ENCODE measurements around the gene OR4E2. TPM values are rescaled to one million over a fixed set of nuclear protein-coding genes. Genes with fewer than 3 reads are reported as not detected.
"Not testable (repeated sequence)": the region's sequence is repeated elsewhere in the genome, so short reads cannot be mapped to it uniquely, and the experiment has no call there.

Gene OR4E2
- total RNA-seq, 1 donor from 2014 or later = not detected

- DNase-seq (ENCODE audit: low spot score in 2 of 2) = no peak
- FAIRE-seq = no peak
Observed at GRCh38 chr14:21694425-21694824, 40.8 kb downstream of the OR4E2 start.

- not testable (repeated sequence) for FAIRE-seq; DNase-seq (ENCODE audit: low spot score in 2 of 2)
Observed at GRCh38 chr14:21697662-21698061, 44.0 kb downstream of the OR4E2 start.

GRCh38 chr14:21698538-21698937 lies 44.9 kb downstream of the OR4E2 start:
- not testable (repeated sequence) for FAIRE-seq; DNase-seq (ENCODE audit: low spot score in 2 of 2)

- DNase-seq (ENCODE audit: low spot score in 2 of 2) (no peak), FAIRE-seq (no peak)
Observed at GRCh38 chr14:21699551-21699950, 45.9 kb downstream of the OR4E2 start.

DNA sequence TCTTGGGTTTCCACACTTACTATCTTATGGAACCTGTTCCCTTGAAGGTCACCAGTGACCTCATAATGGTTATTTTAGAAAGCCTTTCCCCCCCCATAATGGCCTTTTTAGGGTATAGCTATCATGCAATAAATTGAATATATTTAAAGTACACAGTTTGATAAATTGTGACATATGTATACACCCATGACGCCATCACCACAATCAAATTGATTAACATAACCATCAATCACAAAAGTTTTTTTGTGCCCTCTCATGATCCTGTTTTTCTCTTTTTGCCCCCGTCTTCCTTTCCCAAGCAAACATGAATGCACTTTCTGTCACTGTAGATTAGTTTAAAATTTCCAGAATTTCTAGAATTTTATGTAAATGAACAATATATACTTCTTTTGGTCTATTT lies 48.7 kb downstream of the OR4E2 start:
- FAIRE-seq (no peak), DNase-seq (ENCODE audit: low spot score in 2 of 2) (no peak)

GRCh38 chr14:21703357-21704326 lies 50.0 kb downstream of the OR4E2 start:
- no peak for FAIRE-seq
- no peak for DNase-seq (ENCODE audit: low spot score in 2 of 2)

GRCh38 chr14:21704338-21704737 lies 50.7 kb downstream of the OR4E2 start:
- DNase-seq (ENCODE audit: low spot score in 2 of 2) = no peak
- no peak for FAIRE-seq

DNA sequence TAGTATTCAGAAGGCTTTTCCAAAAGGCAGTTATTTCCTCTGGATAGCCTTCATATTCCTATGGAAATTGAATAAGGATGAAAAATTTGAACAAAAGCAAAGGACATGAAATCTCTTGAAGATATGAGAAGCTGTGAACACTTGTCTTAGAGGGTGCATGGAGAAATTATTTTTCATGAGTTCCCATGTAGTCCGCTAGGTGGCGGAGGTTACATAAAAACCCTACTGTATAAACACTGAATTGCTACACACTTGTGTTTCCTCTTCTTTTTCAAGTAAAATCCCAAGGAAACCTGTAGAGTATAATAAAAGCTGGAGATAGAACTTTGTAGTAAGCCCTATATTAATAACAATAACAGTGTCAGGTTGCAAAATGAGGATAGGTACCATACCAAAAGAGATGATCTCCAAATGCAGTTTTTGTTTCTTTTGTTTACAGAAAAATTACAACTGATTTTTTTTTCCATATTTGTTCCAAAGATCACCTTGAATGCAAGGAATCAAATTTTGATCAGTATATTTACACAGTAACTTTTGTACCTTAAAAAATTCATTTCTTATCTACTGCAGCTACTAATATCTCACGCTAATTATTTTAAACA lies 57.8 kb downstream of the OR4E2 start:
- DNase-seq (ENCODE audit: low spot score in 2 of 2) (peak in 1 of 2 donors; percentile 6), FAIRE-seq (peak; percentile 69)

DNA sequence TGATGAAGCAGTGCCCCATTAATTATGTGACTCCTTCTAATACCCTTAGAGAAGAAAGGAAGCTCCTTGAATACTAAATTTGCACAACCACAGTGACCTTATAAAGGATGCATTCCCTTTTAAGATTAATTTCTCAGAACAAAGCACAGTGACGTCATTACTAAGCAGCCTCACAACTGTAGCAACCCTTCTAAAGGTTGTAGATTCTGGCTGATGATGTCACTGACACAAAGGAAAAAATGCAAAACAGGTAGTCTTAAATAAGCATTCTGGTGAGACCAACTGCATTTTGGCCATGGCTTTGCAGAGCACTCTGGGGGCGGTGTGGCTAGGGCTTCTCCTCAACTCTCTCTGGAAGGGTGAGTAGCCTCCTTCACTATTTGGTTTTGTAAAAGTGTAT lies 58.4 kb downstream of the OR4E2 start:
- DNase-seq (ENCODE audit: low spot score in 2 of 2) (no peak), FAIRE-seq (no peak)

- FAIRE-seq = no peak
Observed at GRCh38 chr14:21714318-21714929, 60.8 kb downstream of the OR4E2 start.

More at GRCh38 chr14:21714318-21714929, 60.8 kb downstream of the OR4E2 start:
- DNase-seq (ENCODE audit: low spot score in 2 of 2) = no peak

Small RNA genes within 50 kb of the gene (small RNA-seq; reads per million reads assigned to genes)
- gene AC243972.3 = not detected

Other genes starting within 250 kb of the OR4E2 start
- gene CHD8, start 197.7 kb upstream of the OR4E2 start, total RNA-seq = 68.9 TPM
- 56.7 TPM for gene RAB2B, start 176.9 kb upstream of the OR4E2 start, total RNA-seq
- gene TOX4, start 176.6 kb upstream of the OR4E2 start, total RNA-seq = 19.6 TPM
- gene METTL3, start 142.5 kb upstream of the OR4E2 start, total RNA-seq = 93.8 TPM
- gene SALL2, start 127.5 kb upstream of the OR4E2 start, total RNA-seq = 10.2 TPM
- not detected for gene OR10G3, start 73.8 kb upstream of the OR4E2 start, total RNA-seq
- gene OR10G2, start 18.9 kb upstream of the OR4E2 start, total RNA-seq = not detected
- gene OR4E1, start 20.0 kb downstream of the OR4E2 start, total RNA-seq = not detected

Data from frontal cortex (tissue), 4 donors.